GM12891 (cell line): ENCODE results near the gene SULT4A1.
A peak's percentile ranks its signal among the peaks of the same experiment; 100 is the strongest.

Experiments used
- DNase-seq: peaks from one replicate; pipeline ENCODE4 v3.0.0; 2011; ENCODE audit warnings: low spot score; ENCODE audit not compliant: insufficient read length
- FAIRE-seq: peaks from 2 replicates; lab custom pipeline; 2011; peaks lifted over from hg19 to GRCh38; lab: Jason Lieb, UNC
- PAX5 ChIP-seq: IDR thresholded peaks from 2 replicates; pipeline ENCODE4 v1.6.1; 2011; ENCODE audit warnings: low read length, moderate library complexity, mild to moderate bottlenecking; ENCODE audit not compliant: insufficient read depth, severe bottlenecking
- POLR2A ChIP-seq: IDR thresholded peaks from 2 replicates; pipeline ENCODE4 v1.6.1; 2011; ENCODE audit warnings: low read depth, low read length, control low read depth
- POLR2AphosphoS5 ChIP-seq: IDR thresholded peaks from 2 replicates; pipeline ENCODE4 v1.6.1; 2011; ENCODE audit warnings: low read depth, low read length, control low read depth
- POU2F2 ChIP-seq: IDR thresholded peaks from 2 replicates; pipeline ENCODE4 v1.6.1; 2011; ENCODE audit warnings: low read depth, mild to moderate bottlenecking, control low read depth, low read length, moderate library complexity
- SPI1 ChIP-seq: IDR thresholded peaks from 2 replicates; pipeline ENCODE4 v1.6.1; 2011; ENCODE audit warnings: low read depth, low read length, control low read depth
- TAF1 ChIP-seq: IDR thresholded peaks from 2 replicates; pipeline ENCODE4 v1.6.1; 2011; ENCODE audit warnings: low read depth, low read length, control low read depth

The SULT4A1 gene

DNA sequence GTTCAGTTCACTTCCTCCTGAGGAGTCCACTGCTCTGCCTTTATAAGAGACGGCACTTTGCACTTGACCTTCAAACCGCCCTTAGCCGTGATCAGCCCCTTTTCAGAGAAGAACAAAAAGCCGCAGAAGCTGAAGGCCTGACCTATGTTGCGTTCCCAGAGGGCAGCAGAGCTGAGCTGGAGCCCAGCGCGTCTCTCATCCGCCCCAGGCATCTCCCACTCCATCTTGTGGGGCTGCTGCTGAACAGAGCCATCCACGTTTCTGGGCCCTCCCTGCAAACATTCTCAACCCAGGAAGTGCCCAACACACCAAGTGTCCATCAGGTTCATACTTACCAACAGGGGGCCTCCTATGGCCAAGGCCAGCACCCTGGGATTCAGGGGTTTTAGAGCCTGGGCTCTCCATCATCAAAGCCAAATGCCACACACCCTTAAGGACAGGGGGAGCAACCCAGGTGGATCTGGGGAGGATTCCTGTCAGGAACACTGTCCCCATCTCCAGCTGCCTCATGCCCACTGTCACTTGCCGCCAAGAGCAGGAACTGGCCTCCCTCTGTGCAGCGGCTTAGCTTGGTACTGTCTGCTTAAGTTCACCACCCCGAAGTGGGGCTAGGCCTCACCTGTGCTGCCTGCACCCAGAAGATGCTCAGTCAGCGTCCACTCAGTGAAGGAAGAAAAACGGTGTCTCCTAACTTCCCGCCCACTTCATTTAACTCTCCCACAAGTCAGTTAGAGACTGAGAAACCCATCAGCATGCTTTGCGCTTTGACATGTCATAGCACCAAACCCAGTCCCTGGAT, 34.2 kb downstream of the SULT4A1 start:
- DNase-seq (peak; percentile 5), FAIRE-seq (no peak)
- TF ChIP-seq POLR2A (no peak), POU2F2 (no peak), SPI1 (no peak), PAX5 (no peak), TAF1 (no peak)

- FAIRE-seq (no peak), DNase-seq (no peak)
- TF ChIP-seq SPI1 (no peak), PAX5 (no peak), POU2F2 (no peak), POLR2AphosphoS5 (no peak), TAF1 (no peak), POLR2A (no peak)
These were observed 35.1 kb downstream of the SULT4A1 start for GRCh38 chr22:43827003-43827735.

DNA sequence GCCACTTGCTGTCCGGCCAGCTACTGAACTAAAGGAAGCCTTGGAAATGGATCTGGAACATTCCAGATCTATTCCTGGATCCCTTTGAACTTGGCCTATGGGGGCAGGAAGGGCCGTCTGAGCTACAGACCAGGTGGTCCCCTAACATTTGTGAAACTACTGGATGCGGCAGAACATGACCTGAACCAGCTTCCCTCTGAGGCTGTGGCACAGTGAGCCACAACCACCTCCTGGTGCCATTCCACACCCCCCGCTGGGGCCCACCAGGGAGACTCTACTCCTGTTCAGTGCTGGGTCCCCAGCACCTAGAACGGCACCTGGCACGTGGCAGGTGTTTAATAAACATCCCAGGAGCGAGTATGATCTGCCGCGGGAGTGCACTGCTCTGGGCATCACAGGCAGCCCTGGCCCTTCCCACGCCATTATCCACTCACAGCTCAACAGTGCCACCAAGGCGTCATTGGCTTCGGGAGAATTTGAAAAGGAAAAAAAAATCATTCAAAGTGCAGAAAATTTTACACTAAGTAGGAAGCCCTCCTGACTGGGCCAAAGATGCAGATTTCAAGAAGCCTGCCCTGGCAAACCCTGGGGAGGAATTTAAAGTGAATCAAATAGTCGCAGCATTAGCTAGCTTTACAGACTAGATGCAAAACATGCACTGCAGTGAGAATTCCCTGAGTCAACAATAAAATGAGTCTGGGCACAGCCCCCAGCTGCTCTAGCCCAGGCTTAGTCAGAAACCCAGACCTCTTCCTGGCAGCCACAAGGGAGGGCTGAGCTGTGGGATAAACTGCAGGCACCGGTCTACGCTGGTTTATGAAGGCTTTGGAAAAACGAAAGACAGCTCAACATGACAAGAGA, 35.9 kb downstream of the SULT4A1 start:
- no peak for FAIRE-seq
- DNase-seq, result peak; percentile 18
- no peak for TF ChIP-seq POLR2A
- TF ChIP-seq SPI1, result no peak
- no peak for TF ChIP-seq POLR2AphosphoS5
- no peak for TF ChIP-seq PAX5
- no peak for TF ChIP-seq TAF1
- no peak for TF ChIP-seq POU2F2

DNA sequence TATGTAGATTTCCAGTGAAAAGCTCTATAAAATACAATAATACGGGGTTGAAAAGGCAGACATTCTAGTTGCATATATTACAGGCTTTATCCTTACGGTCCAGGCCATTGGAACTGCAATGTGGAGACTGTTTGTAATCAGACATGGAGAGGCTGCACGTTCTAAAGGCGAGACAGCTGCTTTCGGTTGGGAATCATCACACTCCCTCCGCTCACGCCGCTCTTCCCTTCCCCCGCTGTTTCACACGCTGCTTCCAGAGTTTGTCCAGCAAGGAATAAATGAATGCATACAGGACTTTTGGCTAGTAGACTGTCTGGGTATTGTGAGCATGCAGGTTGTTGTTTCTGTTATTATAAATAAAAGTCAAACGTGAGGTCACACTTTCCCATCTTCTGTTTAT, 36.7 kb downstream of the SULT4A1 start:
- TF ChIP-seq TAF1, result no peak
- TF ChIP-seq POLR2AphosphoS5, result no peak
- no peak for TF ChIP-seq POU2F2
- TF ChIP-seq SPI1, result no peak
- no peak for TF ChIP-seq PAX5
- no peak for TF ChIP-seq POLR2A
- FAIRE-seq, result no peak
- DNase-seq, result no peak

DNA sequence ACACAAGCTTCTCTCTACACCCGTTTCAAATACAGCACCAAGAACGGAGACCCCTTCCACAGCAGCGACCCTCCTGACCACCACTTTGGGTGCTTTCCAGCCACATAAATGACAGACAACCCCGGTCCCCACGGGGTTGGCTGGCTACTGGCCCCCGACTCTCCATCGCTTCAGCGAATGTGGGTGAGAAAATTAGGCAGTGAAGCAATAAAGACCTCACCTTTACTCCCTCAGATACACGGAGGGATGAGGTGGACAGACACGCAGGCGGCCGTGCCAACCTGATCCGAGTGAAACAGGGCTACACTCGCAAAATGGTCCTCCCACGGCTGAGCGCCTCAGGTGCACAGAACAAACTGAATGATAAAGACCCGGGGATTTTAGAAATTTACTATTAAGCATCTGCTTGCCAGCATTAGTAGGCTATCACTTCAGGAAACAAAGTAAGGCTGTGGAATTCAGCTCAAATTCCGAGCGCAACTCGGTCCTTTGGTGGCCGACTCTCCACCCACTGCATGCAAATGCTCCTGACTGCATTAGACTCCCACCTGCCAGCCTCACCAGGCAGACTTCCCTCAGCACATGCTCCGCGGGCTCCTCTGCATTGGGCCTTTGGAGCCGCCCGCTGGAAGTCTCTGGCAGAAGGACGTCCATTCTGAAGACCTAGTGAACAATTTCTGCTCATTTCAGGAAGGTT, 37.4 kb downstream of the SULT4A1 start:
- peak; percentile 10 for DNase-seq
- no peak for TF ChIP-seq PAX5
- no peak for TF ChIP-seq POU2F2
- no peak for TF ChIP-seq SPI1
- TF ChIP-seq POLR2A, result no peak
- no peak for TF ChIP-seq TAF1
- no peak for TF ChIP-seq POLR2AphosphoS5
- FAIRE-seq, result no peak

- TF ChIP-seq TAF1 (no peak), POLR2AphosphoS5 (no peak), SPI1 (no peak), POU2F2 (no peak), POLR2A (no peak), PAX5 (no peak)
- FAIRE-seq (no peak), DNase-seq (no peak)
These were observed 38.2 kb downstream of the SULT4A1 start for GRCh38 chr22:43823911-43824665.

DNA sequence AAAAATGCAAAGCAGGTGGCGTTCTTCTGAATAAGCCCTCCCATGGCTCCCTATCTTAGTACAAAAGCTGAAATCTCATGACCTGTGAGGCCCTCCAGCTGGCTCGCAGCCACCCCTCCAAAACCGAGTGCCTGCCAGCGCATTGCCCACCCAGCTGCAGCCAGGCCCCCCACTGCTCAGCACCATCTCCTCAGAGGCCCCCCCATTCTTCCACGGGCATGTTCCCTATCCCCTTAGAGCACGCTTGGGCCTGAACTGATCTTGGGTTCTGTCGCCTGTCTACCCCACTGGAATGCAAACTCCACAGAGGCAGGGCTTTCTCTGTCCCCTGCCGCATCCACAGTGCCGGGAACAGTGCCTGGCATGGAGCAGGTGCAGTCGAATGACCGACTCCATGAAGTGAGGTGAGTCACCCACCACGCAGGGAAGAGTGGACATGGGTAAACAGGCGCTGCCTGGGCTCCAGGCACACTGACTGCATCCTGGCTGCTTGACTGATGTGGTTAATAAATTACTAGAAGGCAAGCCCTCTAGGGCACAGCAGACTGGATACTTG, 38.9 kb downstream of the SULT4A1 start:
- TF ChIP-seq POLR2AphosphoS5 (no peak), PAX5 (no peak), POLR2A (no peak), SPI1 (no peak), POU2F2 (no peak), TAF1 (no peak)
- no peak for FAIRE-seq
- DNase-seq, result peak; percentile 1

GRCh38 chr22:43821606-43822425, 40.5 kb downstream of the SULT4A1 start:
- DNase-seq (no peak), FAIRE-seq (no peak)
- no peak for TF ChIP-seq POLR2A
- no peak for TF ChIP-seq POLR2AphosphoS5
- TF ChIP-seq SPI1, result no peak
- TF ChIP-seq PAX5, result no peak
- TF ChIP-seq POU2F2, result no peak
- TF ChIP-seq TAF1, result no peak
